Measurements from ENCODE around the gene LTV1.

The LTV1 gene

GRCh38 chr6:143878272-143878760 is 35.2 kb downstream of the LTV1 start:
- peak in 1 of 2 donors; percentile 10 for DNase-seq (ENCODE audit: low read depth in 2 of 2)
- no peak for TF ChIP-seq CTCF (IDR thresholded peaks at IDR 0.05; ENCODE audit: low read depth, low read length)
- H3K4me3 ChIP-seq (replicated peaks in 1 of 2; ENCODE audit: low read depth in 2 of 2, low read length in 2 of 2) = no peak overlapping the region

- H3K4me3 ChIP-seq (replicated peaks in 1 of 2; ENCODE audit: low read depth in 2 of 2, low read length in 2 of 2) = no peak overlapping the region
- no peak for TF ChIP-seq CTCF (IDR thresholded peaks at IDR 0.05; ENCODE audit: low read depth, low read length)
- no peak for DNase-seq (ENCODE audit: low read depth in 2 of 2)
Measured at GRCh38 chr6:143880412-143880811, 37.3 kb downstream of the LTV1 start.

- DNase-seq (ENCODE audit: low read depth in 2 of 2) = no peak
- no peak for TF ChIP-seq CTCF (IDR thresholded peaks at IDR 0.05; ENCODE audit: low read depth, low read length)
Measured at GRCh38 chr6:143882401-143882930, 39.3 kb downstream of the LTV1 start.

GRCh38 chr6:143884216-143884900 is 41.2 kb downstream of the LTV1 start:
- no peak overlapping the region for H3K4me3 ChIP-seq (replicated peaks in 1 of 2; ENCODE audit: low read depth in 2 of 2, low read length in 2 of 2)
- DNase-seq (ENCODE audit: low read depth in 2 of 2) = no peak
- TF ChIP-seq CTCF (IDR thresholded peaks at IDR 0.05; ENCODE audit: low read depth, low read length) = no peak

More at GRCh38 chr6:143882401-143882930, 39.3 kb downstream of the LTV1 start:
- H3K4me3 ChIP-seq (replicated peaks in 1 of 2; ENCODE audit: low read depth in 2 of 2, low read length in 2 of 2) = no peak overlapping the region

- DNase-seq (ENCODE audit: low read depth in 2 of 2) = no peak
- no peak overlapping the region for H3K4me3 ChIP-seq (replicated peaks in 1 of 2; ENCODE audit: low read depth in 2 of 2, low read length in 2 of 2)
- TF ChIP-seq CTCF (IDR thresholded peaks at IDR 0.05; ENCODE audit: low read depth, low read length) = no peak
Measured at GRCh38 chr6:143885116-143885515, 42.0 kb downstream of the LTV1 start.

- no peak for DNase-seq (ENCODE audit: low read depth in 2 of 2)
- H3K4me3 ChIP-seq (replicated peaks in 1 of 2; ENCODE audit: low read depth in 2 of 2, low read length in 2 of 2) = no peak overlapping the region
- TF ChIP-seq CTCF (IDR thresholded peaks at IDR 0.05; ENCODE audit: low read depth, low read length) = no peak
Measured at GRCh38 chr6:143894655-143895054, 51.5 kb downstream of the LTV1 start.
